ENCODE data around the gene TDRD1. TPM values are rescaled to one million over a fixed set of nuclear protein-coding genes. Genes with fewer than 3 reads are reported as not detected.

TDRD1 gene
- total RNA-seq, 4 donors from 2014 or later, result 0.10 TPM; not detected in 3

- TF ChIP-seq CTCF (IDR thresholded peaks at IDR 0.05 in 4 of 5, conservative IDR thresholded peaks at IDR 0.05 in 1 of 5) (no peak), POLR2A (IDR thresholded peaks at IDR 0.05) (no peak)
- no peak overlapping the region for H3K4me3 ChIP-seq
- no peaks in the 10 kb centered on the region for H3K9me3 ChIP-seq
- no peak for ATAC-seq
- intact Hi-C loops (cut with DNase I; ENCODE audit: low total_unique reads) (no loop called here), in situ Hi-C loops (cut with MboI; ENCODE audit: low sequenced_read_pairs in 4 of 4) (no loop called here)
- no peaks in the 10 kb centered on the region for H3K36me3 ChIP-seq
- no peak overlapping the region for H3K27ac ChIP-seq
- peaks cover 0 to 7% of the 10 kb centered on the region in 2 donors for H3K4me1 ChIP-seq
- H3K27me3 ChIP-seq, result no peaks in the 10 kb centered on the region
- DNase-seq, result no peak
These were observed 71.6 kb downstream of the TDRD1 start for GRCh38 chr10:114250716-114251115.

GRCh38 chr10:114252092-114252491, 72.9 kb downstream of the TDRD1 start:
- H3K27me3 ChIP-seq, result no peaks in the 10 kb centered on the region
- H3K9me3 ChIP-seq, result no peaks in the 10 kb centered on the region
- H3K4me3 ChIP-seq, result no peak overlapping the region
- peaks cover 0 to 7% of the 10 kb centered on the region in 2 donors for H3K4me1 ChIP-seq
- ATAC-seq (no peak), DNase-seq (no peak)
- H3K27ac ChIP-seq, result no peak overlapping the region
- in situ Hi-C loops (cut with MboI; ENCODE audit: low sequenced_read_pairs in 4 of 4), result no loop called here
- intact Hi-C loops (cut with DNase I; ENCODE audit: low total_unique reads), result no loop called here
- no peak for TF ChIP-seq POLR2A (IDR thresholded peaks at IDR 0.05)
- TF ChIP-seq CTCF (IDR thresholded peaks at IDR 0.05 in 4 of 5, conservative IDR thresholded peaks at IDR 0.05 in 1 of 5), result no peak
- H3K36me3 ChIP-seq, result no peaks in the 10 kb centered on the region

- no peak for TF ChIP-seq CTCF (IDR thresholded peaks at IDR 0.05 in 4 of 5, conservative IDR thresholded peaks at IDR 0.05 in 1 of 5)
- no peak for TF ChIP-seq POLR2A (IDR thresholded peaks at IDR 0.05)
These were observed 73.7 kb downstream of the TDRD1 start for GRCh38 chr10:114252883-114253282.

GRCh38 chr10:114255227-114255626, 76.1 kb downstream of the TDRD1 start:
- in situ Hi-C loops (cut with MboI; ENCODE audit: low sequenced_read_pairs in 4 of 4), result no loop called here
- intact Hi-C loops (cut with DNase I; ENCODE audit: low total_unique reads), result no loop called here
- Histone ChIP-seq H3K27ac (no peak overlapping the region), H3K4me3 (no peak overlapping the region), H3K36me3 (no peaks in the 10 kb centered on the region), H3K27me3 (no peaks in the 10 kb centered on the region), H3K4me1 (peaks cover 0 to 6% of the 10 kb centered on the region in 2 donors), H3K9me3 (no peaks in the 10 kb centered on the region)
- no peak for DNase-seq
- ATAC-seq, result no peak
- TF ChIP-seq CTCF (IDR thresholded peaks at IDR 0.05 in 4 of 5, conservative IDR thresholded peaks at IDR 0.05 in 1 of 5) (no peak), POLR2A (IDR thresholded peaks at IDR 0.05) (no peak)

More at GRCh38 chr10:114252883-114253282, 73.7 kb downstream of the TDRD1 start:
- Histone ChIP-seq H3K4me1 (peaks cover 0 to 7% of the 10 kb centered on the region in 2 donors), H3K36me3 (no peaks in the 10 kb centered on the region), H3K9me3 (no peaks in the 10 kb centered on the region), H3K27me3 (no peaks in the 10 kb centered on the region), H3K27ac (no peak overlapping the region), H3K4me3 (no peak overlapping the region)
- in situ Hi-C loops (cut with MboI; ENCODE audit: low sequenced_read_pairs in 4 of 4) (no loop called here), intact Hi-C loops (cut with DNase I; ENCODE audit: low total_unique reads) (no loop called here)
- ATAC-seq (no peak), DNase-seq (no peak)

Data from gastrocnemius medialis (tissue), 4 donors.